Suprapubic skin (tissue), 4 donors: ENCODE results near the gene CSRP1.

Experiments
- CTCF ChIP-seq, 2 donors: fragments of 200-600 bp in 1 of 2; fragments of 450-650 bp in 1 of 2; sonication (generic) in 1 of 2; IDR thresholded peaks; one replicate each; pipeline ENCODE4 v1.5.1; 2016 to 2019; ENCODE audit warnings: antibody characterized with exemption in 2 of 2, mild to moderate bottlenecking in 1 of 2, moderate library complexity in 1 of 2
- EP300 ChIP-seq: sonication (generic); formaldehyde crosslinking; IDR thresholded peaks from one replicate; pipeline ENCODE4 v1.6.1; 2017; ENCODE audit warnings: antibody characterized with exemption
- POLR2A ChIP-seq, 2 donors: fragments of 450-650 bp; IDR thresholded peaks; one replicate each; pipeline ENCODE4 v1.6.1; 2017; ENCODE audit warnings: antibody characterized with exemption in 2 of 2, mild to moderate bottlenecking in 2 of 2, moderate library complexity in 2 of 2
- POLR2AphosphoS5 ChIP-seq, 3 donors: sonication (generic); formaldehyde crosslinking; IDR thresholded peaks; one replicate each; pipeline ENCODE4 v1.6.1; 2017; ENCODE audit warnings: antibody characterized with exemption in 3 of 3

- TF ChIP-seq CTCF (IDR thresholded peaks at IDR 0.05) (no peak), POLR2AphosphoS5 (IDR thresholded peaks at IDR 0.05) (no peak), POLR2A (IDR thresholded peaks at IDR 0.05) (no peak), EP300 (no peak)
Observed at GRCh38 chr1:201470581-201470980, 36.3 kb downstream of the CSRP1 start.
